CD4-positive, alpha-beta T cell treated with Interleukin-4 for 1 hour (primary cell): ENCODE results near the gene OR1A1.
"Not testable (repeated sequence)": the region's sequence is repeated elsewhere in the genome, so short reads cannot be mapped to it uniquely, and the experiment has no call there.

Experiments
- DNase-seq, 2 donors: peaks; one replicate each; pipeline ENCODE4 v3.0.0-alpha.2; 2020 to 2022

Gene OR1A1

GRCh38 chr17:3207367-3207766, at the start of gene OR1A1:
Gene OR1A1 (plus strand): TSS chr17:3207667. CDS start chr17:3215621, 7,954 bp downstream.
- DNase-seq = no peak

GRCh38 chr17:3167574-3167973, 39.9 kb upstream of the OR1A1 start:
- peak; percentile 5 to 15 for DNase-seq

GRCh38 chr17:3189961-3190360, 17.5 kb upstream of the OR1A1 start:
- no peak for DNase-seq

- no peak for DNase-seq
These were observed 10.2 kb upstream of the OR1A1 start, which contains the start of gene OR1A2 for GRCh38 chr17:3197219-3197618. Gene OR1A2 (plus strand): TSS chr17:3197519. CDS start chr17:3197519, 0 bp downstream.

GRCh38 chr17:3208484-3208883, 1.0 kb downstream of the OR1A1 start:
- no peak for DNase-seq

GRCh38 chr17:3213001-3213400, 5.5 kb downstream of the OR1A1 start:
- DNase-seq = no peak

GRCh38 chr17:3213587-3213986, 6.1 kb downstream of the OR1A1 start:
- DNase-seq = no peak

GRCh38 chr17:3219978-3220377, 12.5 kb downstream of the OR1A1 start:
- not testable (repeated sequence) for DNase-seq

- no peak for DNase-seq
These were observed 14.4 kb downstream of the OR1A1 start for GRCh38 chr17:3221850-3222249.

GRCh38 chr17:3222505-3222904, 15.0 kb downstream of the OR1A1 start:
- peak in 1 of 2 donors; percentile 5 for DNase-seq

- not testable (repeated sequence) for DNase-seq
These were observed 17.4 kb downstream of the OR1A1 start for GRCh38 chr17:3224721-3225352.

- not testable (repeated sequence) for DNase-seq
These were observed 24.8 kb downstream of the OR1A1 start for GRCh38 chr17:3232300-3232699.

GRCh38 chr17:3238685-3239084, 31.2 kb downstream of the OR1A1 start:
- peak; percentile 14 to 32 for DNase-seq

GRCh38 chr17:3241044-3241443, 33.6 kb downstream of the OR1A1 start:
- not testable (repeated sequence) for DNase-seq

GRCh38 chr17:3244841-3245240, 37.4 kb downstream of the OR1A1 start:
- DNase-seq = not testable (repeated sequence)

GRCh38 chr17:3249013-3249412, 41.5 kb downstream of the OR1A1 start:
- DNase-seq = not testable (repeated sequence)

GRCh38 chr17:3256575-3256974, 49.1 kb downstream of the OR1A1 start:
- no peak for DNase-seq

GRCh38 chr17:3260163-3260562, 52.7 kb downstream of the OR1A1 start:
- no peak for DNase-seq

- DNase-seq = no peak
These were observed 53.1 kb downstream of the OR1A1 start for GRCh38 chr17:3260600-3260999.
